GM18861 (cell line): ENCODE measurements around the gene PLPPR3.

ENCODE experiments used
- ATAC-seq: cut with Tn5 transposase; IDR thresholded peaks from one replicate; pipeline ENCODE4 v1.9.1; 2021; ENCODE audit not compliant: unreplicated experiment

Gene PLPPR3

DNA sequence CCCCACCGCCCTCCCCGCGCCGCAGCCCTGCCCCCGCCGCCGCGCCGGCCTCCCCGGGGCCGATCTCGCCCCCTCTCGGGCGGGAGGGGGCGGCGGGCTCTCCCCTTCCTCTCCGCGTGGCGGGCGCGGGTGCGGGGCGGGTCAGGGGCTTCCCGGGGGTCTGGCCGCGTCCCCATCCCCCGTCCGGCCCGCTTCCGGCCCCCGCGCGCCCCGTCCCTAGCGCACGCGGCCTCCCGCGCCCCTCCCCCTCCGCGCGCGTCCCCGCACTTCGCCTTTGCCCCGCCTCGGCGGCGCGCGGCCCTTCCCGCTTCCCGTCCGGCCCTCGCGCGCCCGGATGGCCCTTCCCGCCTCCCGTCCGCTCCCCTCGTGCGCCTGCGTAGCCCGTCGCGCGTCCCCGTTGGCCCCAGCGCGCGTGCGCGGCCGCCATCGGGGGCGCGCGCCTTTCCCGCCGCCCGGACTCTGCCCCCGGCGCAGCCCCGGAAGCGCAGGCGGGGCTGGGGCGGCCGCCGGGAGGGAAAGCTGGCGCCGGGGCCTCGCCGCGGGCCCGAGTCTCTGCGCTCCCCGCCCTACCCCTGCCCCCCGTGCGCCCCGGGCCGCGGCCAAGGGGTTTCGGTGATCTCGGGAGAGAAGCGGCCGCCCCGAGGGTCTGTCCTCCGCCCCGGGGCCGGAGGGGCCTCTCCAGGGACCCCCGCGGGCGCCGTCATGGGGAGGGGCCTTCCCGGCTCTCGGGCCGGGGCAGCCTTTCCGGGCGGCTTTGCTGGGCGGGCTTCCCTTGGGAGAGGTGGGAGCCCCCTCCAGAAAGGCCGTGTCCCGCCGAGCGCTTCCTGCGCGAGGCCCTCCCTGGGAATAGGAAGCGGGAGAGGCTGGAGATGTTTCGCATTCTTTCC lies 24.0 kb downstream of the PLPPR3 start:
- peak; percentile 26 for ATAC-seq

- ATAC-seq: peak; percentile 65
These were observed 24.8 kb downstream of the PLPPR3 start, which contains the start of gene PTBP1 for GRCh38 chr19:796692-797527. PTBP1 (plus strand) TSS chr19:797452; CDS start chr19:797498, 46 bp downstream.

DNA sequence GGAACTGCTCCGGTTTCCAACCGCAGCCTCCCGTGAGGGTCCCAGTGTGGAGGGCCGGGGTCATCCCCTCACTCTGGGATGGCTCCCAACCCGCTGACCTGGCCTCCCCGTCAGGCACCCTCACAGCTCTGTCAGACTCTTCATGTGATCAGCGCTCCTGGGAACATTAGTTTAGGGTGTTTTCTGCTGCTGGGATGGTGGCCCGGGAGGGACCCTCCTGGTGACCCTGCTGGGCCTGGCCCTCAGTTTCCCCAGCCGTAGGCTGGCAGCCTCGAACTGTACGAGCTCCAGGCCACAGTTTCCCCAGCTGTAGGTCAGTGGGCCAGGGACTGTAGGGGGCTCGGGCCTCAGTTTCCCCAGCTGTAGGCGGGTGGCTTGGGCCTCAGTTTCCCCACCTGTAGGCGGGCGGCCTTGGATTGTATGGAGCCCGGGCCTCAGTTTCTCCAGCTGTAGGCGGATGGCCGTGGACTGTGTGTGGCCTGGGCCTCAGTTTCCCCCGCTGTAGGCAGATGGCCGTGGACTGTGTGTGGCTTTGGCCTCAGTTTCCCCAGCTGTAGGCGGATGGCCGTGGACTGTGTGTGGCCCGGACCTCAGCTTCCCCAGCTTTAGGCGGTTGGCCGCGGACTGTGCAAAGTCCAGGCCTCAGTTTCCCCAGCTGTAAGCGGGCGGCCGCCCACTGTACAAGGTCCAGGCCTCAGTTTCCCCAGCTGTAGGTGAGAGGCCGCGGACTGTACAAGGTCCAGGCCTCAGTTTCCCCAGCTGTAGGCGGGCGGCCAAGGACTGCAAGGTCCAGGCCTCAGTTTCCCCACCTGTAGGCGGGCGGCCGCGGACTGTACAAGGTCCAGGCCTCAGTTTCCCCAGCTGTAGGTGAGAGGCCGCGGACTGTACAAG lies 25.8 kb downstream of the PLPPR3 start:
- no peak for ATAC-seq

GRCh38 chr19:795073-795611 lies 26.6 kb downstream of the PLPPR3 start:
- ATAC-seq: no peak

DNA sequence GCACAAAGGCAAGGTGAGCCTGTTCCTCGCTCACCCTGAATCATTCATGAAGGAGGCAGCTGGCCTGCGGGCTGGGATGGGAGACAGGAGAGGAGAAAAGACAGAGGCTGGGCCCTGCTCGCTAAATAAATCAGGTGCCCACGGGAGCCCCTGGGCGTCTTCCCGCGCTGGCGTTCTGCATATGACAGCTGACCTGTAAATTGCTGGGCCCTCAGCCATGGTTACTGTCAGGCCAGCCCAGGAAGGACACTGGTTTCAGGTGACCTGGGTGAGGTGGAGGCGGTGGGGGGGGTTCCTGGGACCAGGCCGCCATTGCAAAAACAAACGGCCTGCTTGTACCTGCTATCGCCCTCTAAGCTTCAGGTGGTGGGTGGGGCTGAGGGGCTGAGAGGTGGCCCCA lies 27.9 kb downstream of the PLPPR3 start:
- ATAC-seq: no peak

DNA sequence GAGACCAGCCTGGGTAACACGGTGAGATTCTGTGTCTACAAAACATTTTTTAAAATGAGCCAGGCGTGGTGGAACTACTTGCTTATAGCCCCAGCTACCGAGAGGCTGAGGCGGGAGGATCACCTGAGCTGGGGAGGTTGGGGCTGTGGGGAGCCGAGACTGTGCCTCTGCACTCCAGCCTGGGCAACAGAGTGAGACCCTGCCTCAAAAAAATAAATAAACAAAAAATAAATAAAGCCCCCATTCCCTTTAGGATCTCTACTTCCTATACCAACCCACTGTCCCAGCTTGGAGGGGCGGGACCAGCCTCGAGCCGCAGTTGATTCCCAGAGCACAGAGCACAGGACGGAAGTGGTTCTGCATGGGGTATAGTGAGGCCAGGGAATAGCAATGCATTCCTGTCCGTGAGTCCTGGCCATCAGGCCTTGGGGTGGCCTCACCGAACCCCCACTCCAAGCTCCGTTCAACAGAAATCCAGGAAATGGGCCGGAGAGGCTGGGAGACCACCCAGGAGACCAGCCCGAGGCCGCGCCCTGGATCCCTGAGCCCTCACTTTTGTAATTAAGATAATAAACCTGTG lies 29.4 kb downstream of the PLPPR3 start:
- no peak for ATAC-seq

DNA sequence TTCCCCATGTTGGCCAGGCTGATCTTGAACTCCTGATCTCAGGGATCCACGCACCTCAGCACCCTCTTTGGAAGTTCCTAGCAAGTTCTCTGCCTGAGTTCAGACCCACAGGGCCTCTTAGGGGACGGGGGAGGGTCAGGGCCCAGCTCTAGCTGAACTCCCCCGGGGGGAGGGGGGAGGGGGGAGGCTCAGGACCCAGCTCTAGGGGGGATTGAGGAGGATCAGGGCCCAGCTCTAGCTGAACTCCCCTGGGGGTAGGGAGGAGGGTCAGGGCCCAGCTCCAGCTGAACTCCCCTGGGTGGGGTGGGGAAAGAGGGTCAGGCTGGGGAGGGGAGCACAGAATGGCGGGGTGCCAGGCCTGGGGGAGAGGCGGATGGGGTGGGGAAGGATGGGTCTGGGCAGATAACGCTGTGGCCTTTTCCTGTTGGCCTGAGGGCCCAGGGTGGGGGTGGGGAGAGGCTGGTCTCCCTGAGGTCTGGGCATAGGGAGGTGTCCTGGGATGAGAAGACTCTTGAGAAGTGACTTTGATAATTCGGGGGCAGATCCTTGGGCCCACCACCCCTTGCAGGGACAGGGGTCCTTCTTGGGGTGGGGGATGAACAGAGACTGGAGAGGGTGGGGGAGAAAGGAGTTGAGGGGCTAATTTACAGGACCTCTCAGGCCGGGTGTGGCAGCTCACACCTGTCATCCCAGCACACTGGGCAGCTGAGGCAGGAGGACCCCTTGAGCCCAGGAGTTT lies 30.0 kb downstream of the PLPPR3 start:
- ATAC-seq: no peak

- no peak for ATAC-seq
These were observed 30.7 kb downstream of the PLPPR3 start for GRCh38 chr19:791007-791566.

GRCh38 chr19:789701-790060 lies 32.1 kb downstream of the PLPPR3 start:
- no peak for ATAC-seq

DNA sequence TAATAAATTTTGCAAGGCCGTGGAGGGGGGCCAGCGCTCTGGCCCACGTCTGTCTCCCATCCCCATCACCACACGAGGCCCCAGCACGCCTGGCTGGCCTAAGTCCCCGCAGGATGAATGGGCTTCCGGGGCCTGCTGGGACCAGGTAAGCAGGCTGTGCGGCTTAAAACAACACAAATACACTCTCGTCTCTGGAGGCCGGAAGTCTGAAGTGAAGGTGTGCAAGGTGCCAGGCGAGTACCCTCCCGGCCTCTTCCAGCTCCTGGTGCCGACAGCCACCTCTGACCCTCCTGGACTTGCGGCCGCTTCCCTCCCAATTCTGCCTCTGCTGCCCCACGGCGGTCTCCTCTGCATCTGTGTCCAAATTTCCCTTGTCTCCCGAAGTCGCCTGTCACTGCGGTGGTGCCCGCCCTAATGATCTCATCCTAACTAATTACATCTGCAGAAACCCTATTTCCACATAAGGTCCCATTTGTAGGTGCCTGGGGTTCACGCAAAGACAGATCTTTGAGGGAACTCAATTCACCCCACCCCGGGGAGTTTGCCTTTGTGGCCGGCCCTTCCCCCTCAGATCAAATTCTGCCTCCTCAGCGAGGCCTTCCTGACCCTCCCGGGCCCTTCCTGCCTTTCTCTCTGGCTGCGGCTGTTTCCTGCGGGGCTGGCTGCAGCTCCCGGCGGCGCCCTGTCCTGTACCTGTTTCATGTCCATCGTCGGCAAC lies 32.6 kb downstream of the PLPPR3 start:
- no peak for ATAC-seq

DNA sequence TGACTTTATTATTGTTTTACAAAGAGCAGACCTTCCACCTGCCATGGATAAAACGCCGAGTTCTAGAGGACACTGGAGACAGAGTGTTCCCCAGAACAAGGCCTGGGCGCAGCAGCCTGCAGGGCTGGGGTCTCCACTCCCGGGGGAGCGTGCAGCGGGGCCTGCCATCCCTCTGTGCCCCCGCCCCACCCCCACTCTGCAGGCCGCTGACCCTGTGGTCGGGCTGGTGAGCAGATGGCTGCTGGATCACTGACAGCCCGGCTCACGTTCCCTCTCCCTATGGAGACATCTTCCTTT lies 33.1 kb downstream of the PLPPR3 start:
- no peak for ATAC-seq

GRCh38 chr19:787536-787935 lies 34.2 kb downstream of the PLPPR3 start:
- ATAC-seq: no peak

DNA sequence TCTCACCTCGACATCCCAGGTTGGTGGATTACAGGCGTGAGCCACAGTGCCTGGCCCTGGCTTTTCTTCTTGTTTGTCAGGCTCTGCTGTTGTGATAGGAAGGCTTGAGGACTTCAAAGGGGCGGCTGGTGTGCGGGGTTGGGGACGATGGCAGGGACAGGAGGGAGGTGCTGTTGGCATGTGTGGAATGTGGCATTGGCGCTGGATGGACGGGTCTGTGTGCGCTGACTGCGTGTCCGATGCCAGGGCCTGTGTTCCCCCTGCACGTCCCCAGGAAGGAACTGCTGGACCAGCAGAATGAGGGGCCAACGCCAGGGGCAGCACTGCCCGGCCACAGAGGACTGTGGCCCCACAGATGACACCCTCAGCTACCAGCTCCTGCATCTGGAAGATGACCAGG lies 37.2 kb downstream of the PLPPR3 start:
- ATAC-seq: no peak

DNA sequence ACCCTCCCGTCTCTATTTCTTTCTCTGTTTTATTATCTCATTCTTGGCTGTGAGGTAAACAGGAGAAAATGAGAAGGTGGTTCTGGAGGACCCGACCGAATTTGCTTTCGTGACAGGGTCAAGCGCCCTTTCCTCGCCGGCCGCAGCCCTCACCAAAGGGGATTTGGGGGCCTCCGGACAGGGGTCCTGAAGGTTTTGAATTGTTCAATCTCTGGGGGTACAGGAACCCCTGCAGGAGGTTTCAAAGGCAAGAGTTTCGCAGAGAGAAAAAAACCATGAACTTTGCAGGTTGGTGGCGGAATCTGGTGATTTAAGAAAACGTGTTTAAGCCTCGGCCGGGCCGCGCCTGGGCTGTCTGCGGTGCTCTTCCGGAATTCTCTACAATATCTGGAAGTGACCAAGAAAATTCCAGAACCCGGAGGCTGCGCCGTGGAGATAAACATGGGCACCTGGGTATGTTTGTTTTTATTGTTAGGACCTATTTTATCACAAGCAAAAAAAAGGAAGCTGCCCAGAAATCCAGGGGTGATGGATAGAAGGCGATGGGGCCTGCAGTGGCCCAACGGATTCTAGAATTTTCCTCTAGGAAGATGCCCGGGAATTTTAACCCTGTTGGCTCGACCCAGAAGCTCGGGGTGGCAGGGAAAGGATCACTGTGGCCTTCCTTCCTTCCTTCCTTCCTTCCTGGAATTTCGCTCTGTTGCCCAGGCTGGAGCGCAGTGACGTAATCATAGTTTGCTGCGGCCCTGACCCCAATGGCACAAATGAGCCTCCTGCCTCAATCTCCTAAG lies 38.7 kb downstream of the PLPPR3 start:
- no peak for ATAC-seq

DNA sequence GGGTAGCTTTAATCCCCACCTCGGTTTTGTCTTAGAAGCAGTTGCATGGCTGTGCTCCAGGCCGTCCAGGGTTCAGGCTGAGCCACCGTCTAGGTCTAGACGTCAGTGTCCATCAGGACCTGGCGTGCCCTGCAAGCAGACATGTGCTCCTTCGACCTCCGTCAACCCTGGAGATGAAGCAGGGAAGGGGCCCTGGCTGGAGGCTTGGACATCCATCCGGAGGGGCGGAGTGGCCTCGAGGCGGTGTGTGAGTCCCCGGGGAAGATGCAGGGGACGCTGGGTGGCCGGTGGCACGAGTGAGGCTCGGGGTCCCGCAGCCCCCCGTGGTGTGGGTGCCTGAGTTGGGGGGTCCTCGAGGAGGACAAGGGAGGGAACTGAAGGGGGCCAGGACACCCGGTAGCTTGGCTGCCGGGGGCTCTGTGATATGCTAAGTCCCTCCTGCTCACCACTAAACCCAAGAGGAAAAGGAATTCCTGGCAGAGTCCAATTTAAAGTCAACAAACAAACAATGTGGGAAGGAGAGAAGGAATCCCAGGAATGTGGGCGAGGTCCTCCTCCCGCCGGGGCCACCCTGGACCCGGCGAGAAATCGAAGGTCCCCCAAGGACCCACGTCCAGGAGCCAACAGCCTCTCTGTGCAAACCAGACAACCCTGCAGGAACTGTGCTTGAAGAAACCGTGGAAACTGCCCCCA lies 39.4 kb downstream of the PLPPR3 start:
- no peak for ATAC-seq

DNA sequence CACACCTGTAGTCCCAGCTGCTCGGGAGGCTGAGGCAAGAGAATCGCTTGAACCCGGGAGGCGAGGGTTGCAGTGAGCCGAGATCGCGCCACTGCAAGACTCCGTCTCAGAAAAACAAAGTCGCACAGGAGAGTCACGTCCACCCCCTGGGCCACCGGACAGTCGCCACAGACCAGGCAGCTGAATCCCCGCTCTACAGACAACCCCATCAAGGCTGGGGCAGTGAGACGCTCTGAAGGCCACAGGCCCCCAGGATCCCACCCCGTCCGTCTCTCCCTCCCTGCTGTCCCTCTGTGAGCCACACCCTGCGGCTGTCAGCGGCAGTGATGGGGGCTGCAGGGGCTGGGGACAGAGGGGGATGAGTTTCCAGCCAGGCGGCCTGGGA lies 40.0 kb downstream of the PLPPR3 start:
- no peak for ATAC-seq

- ATAC-seq: no peak
These were observed 40.8 kb downstream of the PLPPR3 start for GRCh38 chr19:780935-781334.
